HL-60/S4 (cell line): ENCODE measurements around the gene SLC39A5.
"Not testable (repeated sequence)": the region's sequence is repeated elsewhere in the genome, so short reads cannot be mapped to it uniquely, and the experiment has no call there.

Experiments used
- in situ Hi-C: fragments of 300-500 bp; cut with MboI; formaldehyde crosslinking; loops from 2 replicates; pipeline ENCODE4 v1.14.3; 2022; ENCODE audit warnings: low sequenced_read_pairs

The SLC39A5 gene

DNA sequence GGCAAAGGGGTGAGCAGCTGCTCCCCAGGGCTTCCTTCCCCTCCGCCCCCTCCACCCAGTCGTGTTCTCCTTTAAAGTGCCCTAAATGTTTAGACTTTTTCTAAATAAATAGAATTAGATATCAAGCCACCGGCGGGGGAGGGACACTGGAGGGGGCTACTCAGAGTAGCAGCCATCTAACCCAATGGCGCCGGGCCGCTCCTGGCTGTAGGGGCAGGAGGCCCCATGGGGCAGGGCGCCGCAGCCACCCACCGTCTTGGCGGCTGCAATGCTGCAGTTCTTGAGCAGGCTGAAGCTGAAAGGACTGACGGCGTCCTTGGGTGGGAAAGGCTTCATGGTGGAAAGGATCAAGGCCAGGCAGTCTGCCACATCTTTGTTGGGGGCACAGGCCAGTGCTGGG, 13.1 kb downstream of the SLC39A5 start:
- in situ Hi-C loops: no loop called here

GRCh38 chr12:56243731-56244181, 13.9 kb downstream of the SLC39A5 start:
- in situ Hi-C loops: no loop called here

GRCh38 chr12:56244494-56244893, 14.6 kb downstream of the SLC39A5 start:
- in situ Hi-C loops: no loop called here

- in situ Hi-C loops: no loop called here
These were observed 18.1 kb downstream of the SLC39A5 start for GRCh38 chr12:56247923-56248322.

DNA sequence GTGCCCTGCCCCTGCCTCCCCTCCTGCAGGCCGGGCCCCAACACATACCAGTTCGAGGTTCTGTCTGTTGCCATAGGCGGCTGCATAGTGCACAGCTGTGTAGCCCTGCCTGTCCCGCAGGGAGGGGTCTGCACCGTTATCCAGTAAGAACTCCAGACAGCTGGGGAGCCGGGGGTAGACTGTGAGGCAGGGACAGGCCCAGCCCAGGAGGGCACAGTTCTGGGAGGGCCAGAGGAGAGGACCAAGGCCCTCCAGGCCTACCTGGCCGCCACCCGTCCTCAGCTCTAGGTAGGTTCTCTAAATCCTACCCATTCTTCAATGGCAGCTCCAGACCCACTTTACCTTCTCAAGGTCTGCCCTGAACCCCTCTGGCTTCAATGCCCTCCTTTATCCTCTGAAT, 18.9 kb downstream of the SLC39A5 start:
- in situ Hi-C loops: no loop called here

- in situ Hi-C loops: no loop called here
These were observed 22.8 kb downstream of the SLC39A5 start for GRCh38 chr12:56252649-56253048.

DNA sequence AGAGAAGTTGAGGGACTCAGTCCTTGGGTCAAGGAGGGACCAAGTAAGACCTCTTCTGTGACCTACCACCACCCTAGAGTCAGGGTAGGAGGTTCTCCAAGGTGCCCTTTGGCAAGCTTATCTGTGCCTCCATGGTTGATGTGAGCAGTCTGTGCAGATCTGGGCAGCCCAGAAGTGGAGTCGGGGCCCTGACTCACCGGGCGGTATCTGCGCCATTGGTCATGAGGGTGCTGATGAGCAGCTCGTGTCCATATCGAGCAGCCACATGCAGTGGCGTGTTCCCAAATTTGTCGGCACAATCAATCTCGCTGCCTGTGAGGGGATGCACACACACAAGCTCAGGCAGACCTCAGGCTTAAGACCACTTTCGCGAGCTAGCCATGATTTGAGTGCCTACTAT, 23.2 kb downstream of the SLC39A5 start:
- in situ Hi-C loops: no loop called here

DNA sequence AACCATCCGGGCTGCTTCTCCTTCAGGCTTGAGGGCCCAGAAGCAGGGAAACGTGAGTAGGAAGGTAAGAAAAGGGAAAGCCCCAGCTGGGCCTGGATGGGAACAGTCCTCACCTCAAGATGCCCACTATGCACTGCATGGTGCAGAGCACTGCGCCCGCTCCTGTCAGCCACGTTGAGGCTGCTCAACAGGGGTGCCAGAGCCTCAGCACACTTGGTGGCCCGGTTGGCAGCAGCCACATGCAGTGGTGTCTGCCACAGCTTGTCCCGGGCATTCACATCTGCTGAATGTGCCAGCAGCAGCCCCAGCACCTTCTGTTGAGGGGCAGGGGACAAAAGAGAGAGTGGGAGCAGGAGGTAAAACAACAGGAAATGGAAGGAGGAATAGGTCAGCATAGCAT, 25.8 kb downstream of the SLC39A5 start:
- in situ Hi-C loops: no loop called here

GRCh38 chr12:56256326-56256960, 26.6 kb downstream of the SLC39A5 start:
- in situ Hi-C loops: no loop called here

- in situ Hi-C loops: no loop called here
These were observed 27.2 kb downstream of the SLC39A5 start for GRCh38 chr12:56257071-56257470.

- in situ Hi-C loops: no loop called here
These were observed 27.7 kb downstream of the SLC39A5 start for GRCh38 chr12:56257491-56258067.

- in situ Hi-C loops: no loop called here
These were observed 28.4 kb downstream of the SLC39A5 start, which contains the start of gene ANKRD52 for GRCh38 chr12:56258068-56258819. TSS of gene ANKRD52 (minus strand) at chr12:56258384. CDS start at chr12:56258269, 115 bp downstream.

DNA sequence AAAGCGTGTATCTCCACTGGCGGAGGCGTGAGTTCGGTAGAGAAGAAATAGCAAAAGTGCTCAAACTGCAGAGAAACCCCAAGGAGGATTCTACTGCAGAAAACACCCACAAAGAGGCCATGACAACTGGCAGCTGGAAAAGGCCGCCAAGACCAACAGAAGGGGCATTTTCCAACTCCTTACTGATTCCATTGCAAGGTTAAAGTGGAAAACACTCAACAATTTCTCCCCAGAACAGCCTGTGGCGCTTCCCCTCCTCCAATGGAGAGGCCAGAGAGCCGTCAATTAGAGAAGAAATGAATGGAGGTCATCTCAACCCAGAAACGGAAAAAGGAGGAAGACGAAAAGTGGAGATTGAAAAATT, 29.0 kb downstream of the SLC39A5 start:
- in situ Hi-C loops: no loop called here

- in situ Hi-C loops: no loop called here
These were observed 30.5 kb downstream of the SLC39A5 start for GRCh38 chr12:56260380-56260779.

DNA sequence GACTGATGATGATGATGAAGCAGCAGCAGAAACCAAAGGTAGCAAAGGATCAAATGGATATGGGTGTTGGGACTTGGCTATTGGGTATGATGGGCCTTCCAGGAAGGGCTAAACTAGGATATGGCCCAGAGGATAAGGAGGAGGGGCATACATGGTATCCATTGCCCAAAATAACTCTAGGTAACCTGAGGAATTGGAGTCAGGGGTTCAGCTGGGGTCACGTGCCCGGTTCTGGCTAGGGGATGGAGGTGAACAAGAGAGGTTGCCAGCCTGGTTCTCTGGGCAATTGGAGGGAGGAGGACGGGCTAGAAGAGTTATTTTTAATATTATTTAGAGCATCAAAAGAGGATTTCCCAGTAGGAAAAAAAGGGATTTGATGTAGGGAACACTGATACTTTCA, 31.1 kb downstream of the SLC39A5 start:
- in situ Hi-C loops: no loop called here

DNA sequence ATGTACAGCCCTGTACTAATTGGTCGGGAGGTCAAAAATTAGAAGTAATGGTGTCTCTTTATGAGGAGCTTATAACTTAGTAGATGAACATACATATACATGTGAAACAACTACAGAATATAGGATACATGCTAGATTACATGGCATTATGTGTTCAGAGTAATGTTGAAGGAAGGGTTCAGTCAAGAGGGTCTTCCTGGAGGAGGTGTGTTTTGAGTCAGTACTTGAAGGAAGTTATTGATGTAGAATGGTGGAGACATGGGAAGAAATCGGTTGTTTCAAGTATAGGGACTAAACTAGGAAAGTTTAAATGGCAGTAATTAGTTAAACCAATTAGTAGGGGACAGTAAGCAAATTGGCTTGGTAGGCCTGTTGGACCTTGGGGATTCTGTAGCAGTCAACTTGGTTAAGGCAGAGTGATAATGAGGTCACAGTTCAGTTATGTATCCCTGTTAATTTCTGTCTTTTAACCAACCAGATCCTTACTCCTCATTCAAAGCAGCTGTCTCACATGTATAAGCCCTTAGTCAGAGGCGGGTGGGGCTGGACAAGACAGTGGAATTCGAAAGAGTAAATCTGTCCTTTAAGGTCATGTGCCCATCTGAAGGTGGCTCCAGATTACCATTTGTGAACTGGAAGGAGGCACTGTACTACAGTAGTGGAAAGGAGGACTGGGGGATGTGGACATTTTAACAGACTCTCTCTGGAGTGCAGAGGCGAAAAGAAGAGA, 31.8 kb downstream of the SLC39A5 start:
- in situ Hi-C loops: no loop called here

- in situ Hi-C loops: not testable (repeated sequence)
These were observed 33.1 kb downstream of the SLC39A5 start for GRCh38 chr12:56262955-56263354.

DNA sequence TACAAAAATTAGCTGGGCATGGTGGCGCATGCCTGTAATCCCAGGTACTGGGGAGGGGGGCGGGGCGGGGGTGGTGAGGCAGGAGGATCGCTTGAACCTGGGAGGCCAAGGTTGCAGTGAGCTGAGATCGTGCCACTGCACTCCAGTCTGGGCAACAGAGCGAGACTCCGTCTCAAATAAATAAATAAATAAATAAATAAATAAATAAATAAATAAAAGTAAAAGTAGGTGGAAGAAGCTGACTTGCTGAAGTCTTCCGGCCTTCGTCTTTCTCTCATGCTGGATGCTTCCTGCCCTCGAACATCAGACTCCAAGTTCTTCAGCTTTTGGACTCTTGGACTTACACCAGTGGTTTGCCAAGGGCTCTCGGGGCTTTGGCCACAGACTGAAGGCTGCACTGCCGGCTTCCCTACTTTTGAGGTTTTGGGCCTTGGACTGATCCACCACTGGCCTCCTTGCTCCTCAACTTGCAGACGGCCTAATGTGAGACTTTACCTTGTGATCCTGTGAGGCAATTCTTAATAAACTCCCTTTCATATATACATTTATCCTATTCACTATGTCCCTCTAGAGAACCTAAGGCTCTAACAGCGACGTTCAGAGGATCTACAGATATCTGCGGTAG, 36.3 kb downstream of the SLC39A5 start:
- in situ Hi-C loops: not testable (repeated sequence)

- in situ Hi-C loops: no loop called here
These were observed 37.0 kb downstream of the SLC39A5 start, which contains the start of gene COQ10A for GRCh38 chr12:56266693-56267442. TSS of gene COQ10A (plus strand) at chr12:56266942. CDS start at chr12:56267119, 177 bp downstream.

GRCh38 chr12:56267443-56268071, 37.7 kb downstream of the SLC39A5 start:
- in situ Hi-C loops: no loop called here
